GM21381 (cell line): ENCODE results near the gene PRR14.

Source experiments
- ATAC-seq: cut with Tn5 transposase; IDR thresholded peaks from one replicate; pipeline ENCODE4 v1.9.1; 2021; ENCODE audit warnings: mild to moderate bottlenecking, moderate library complexity; ENCODE audit not compliant: unreplicated experiment

Gene PRR14

DNA sequence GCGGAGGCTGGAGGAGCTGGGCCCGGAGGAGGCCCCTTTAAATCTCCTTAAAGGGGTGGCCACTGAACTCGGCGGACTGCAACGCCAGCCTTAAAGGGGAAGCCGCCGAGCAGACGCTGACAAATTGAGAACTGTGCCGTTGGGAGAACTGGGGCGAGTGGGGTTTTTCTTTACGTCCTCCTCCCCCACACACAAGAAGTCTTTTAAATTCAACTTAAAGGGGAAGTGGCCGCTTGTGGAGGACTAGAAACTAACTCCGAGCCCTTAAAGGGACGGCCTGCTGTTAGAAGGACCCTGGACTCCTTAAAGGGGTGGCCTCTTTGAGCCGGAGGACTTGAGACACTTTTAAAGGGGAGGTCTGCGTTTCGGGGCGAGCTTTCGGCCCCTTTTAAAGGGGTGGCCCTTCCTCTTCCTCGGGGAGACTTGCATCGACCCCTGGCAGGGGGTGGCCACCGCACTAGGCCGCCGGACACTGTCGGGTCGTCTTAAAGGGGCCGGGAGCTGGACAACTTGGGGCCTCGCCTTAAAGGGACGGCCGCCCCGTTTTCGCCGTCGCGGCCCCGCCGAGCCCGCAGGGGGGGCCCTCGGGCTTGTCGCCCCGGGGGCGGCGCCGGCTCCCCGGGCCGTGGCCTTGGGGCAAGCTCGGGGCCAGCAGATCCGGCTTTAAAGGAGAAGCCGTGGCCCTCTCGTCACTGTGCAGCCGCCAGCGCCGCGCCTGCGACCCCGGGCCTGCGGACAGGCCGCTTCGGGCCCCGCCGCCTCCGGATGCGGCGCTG is 8.2 kb downstream of the PRR14 start:
- peak; percentile 19 for ATAC-seq

GRCh38 chr16:30659507-30660423 is 9.0 kb downstream of the PRR14 start:
- no peak for ATAC-seq

DNA sequence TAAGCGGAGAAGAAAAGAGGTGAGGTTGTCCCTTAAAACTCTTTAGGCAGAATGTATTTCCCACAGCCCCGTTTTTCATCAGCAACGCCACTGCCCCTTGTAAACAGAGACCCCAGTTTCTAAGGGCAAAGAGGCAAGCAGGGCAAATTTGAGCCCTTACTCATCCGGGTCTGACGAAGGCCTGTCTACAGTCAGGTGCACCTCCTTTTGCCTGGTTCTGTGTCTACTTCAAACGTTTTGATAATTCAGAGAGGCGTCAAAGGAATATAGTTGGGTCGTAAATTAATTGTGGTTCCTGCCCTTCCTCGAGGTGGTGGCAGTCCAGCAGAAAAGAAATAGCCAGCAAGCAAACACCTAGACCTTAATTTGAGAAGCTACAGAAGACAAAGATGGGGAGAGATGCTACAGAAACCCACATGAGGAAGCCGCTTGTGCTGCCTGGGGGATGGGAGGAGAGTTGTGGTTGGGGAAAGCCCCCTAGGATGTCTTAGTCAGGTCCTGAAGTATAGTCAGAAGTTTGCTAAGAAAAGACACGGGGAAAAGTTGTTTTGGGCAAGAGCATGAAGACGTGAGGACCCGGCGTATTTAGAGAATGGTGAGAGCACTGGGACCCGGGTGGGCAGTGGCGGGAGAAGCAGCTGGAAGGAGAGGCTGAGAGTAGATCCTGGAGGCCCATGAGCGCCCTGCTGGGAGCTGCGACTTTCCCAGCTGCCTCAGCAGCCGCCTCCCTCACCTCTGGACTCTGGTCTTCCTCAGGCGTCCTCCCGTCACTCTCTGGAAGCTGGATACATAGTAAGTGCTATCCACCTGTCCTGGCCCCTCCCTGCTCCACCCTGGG is 9.9 kb downstream of the PRR14 start:
- ATAC-seq, result no peak

- no peak for ATAC-seq
Observed at GRCh38 chr16:30662449-30662848, 11.7 kb downstream of the PRR14 start.

- no peak for ATAC-seq
Observed at GRCh38 chr16:30663038-30663437, 12.3 kb downstream of the PRR14 start.

DNA sequence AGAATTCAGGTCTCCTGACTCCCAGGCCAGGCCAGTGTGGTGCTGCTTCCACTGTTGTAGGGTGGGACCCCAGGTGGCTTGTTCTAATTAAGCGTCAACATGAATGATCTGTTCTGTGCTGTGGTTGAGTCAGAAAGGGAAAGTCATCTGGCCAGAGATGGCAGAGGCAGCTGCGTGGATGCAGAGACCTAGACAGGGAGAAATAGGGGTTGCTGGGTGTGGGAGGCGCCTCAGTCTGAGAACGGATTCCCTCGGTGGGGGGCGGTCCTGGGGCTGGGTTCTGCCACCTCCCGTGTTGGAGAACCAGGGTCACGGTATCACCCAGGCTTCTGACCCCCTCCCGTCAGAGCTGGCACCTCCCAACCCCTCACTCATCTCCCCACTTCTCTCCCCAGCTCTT is 13.1 kb downstream of the PRR14 start:
- ATAC-seq, result no peak

GRCh38 chr16:30664616-30665109 is 13.9 kb downstream of the PRR14 start:
- ATAC-seq, result no peak

DNA sequence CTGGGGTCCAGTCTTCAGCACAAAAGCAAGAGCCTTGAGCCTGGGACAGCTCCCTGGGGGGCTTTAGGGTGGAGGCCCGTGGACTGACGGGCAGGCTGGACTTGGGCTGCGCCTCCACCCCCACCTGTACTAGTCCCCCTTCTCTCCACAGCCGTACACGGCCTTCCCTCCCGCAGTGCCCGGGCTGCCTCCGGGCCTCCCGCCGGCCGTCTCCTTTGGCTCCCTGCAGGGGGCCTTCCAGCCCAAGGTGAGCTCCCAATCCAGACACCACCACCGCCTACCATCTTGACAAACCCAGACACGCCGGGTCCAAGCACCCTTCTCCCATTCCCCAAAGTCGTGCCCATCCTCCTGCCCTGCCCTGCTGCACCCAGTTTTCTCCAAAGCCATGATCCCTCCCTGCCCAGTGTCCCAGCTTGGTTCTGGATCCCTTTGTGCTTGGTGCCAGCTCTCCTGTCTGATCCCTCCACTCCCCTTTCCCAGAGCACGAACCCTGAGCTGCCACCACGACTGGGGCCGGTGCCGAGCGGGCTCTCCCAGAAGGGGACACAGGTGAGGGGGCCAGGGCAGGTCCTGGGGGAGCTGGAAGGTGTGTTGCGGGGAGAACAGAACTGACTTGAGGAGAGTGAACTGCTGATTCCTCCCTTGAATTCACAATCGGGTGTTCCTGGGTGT is 14.5 kb downstream of the PRR14 start:
- no peak for ATAC-seq

- no peak for ATAC-seq
Observed at GRCh38 chr16:30665830-30666190, 15.1 kb downstream of the PRR14 start.

DNA sequence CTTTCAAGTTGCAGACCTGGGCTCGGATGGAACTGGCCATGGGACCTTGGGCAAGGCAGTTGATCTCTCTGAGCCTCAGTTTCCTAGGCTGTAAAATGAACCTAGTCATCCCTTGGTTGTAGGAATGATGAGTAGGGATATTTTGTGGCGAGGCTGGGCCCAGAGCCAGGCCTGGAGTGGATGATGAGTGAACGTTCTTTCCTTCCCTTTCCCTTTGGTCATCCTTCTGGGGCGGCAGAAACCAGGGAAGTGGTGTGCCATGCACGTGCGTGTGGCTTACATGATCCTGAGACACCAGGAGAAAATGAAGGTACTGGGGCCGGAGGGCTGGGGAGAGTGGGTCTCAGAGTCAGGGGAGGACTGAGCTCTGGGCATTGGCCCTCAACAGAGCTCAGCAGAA is 15.9 kb downstream of the PRR14 start:
- ATAC-seq, result no peak

DNA sequence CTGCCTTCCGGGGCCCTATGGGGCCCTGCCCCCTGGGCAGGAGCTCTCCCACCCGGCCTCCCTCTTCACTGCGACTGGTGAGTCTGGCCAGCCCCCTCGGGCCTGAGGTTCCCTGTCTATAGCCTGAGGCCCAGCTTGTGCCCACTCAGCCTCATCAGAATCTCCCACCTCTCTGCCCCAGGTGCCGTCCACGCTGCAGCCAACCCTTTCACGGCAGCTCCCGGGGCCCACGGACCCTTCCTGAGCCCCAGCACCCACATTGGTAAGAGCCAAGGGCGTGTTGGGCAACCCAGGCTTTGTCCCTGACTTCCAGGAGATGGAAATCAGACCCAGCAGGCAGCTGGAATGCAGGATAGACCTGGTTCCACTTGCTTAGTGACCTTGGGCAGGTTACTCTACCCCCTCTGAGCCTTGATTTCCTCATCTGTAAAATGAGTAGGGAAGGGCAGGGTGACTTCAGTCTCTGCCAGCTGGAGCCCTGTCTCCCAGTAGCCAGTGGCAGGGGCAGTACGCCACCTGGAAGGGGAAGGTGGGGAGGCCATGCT is 16.7 kb downstream of the PRR14 start:
- ATAC-seq, result no peak

- ATAC-seq, result no peak
Observed at GRCh38 chr16:30668393-30668792, 17.6 kb downstream of the PRR14 start.

GRCh38 chr16:30669026-30669902 is 18.5 kb downstream of the PRR14 start:
- no peak for ATAC-seq

- ATAC-seq, result no peak
Observed at GRCh38 chr16:30669903-30670824, 19.4 kb downstream of the PRR14 start.

DNA sequence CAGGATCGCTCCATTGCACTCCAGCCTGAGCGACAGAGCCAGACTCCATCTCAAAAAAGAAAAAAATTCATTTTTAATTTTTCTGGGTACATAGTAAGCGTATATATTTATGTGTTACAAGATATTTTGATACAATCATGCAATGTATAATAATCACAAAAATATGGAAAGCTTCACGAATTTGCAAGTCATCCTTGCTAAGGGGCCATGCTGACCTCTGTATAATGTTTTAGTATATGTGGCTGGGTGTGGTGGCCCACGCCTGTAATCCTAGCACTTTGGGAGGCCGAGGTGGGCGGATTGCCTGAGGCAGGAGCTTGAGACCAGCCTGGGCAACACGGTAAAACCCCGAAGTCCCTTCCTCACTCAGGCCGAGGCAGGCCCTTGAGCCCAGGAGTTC is 24.4 kb downstream of the PRR14 start:
- no peak for ATAC-seq

DNA sequence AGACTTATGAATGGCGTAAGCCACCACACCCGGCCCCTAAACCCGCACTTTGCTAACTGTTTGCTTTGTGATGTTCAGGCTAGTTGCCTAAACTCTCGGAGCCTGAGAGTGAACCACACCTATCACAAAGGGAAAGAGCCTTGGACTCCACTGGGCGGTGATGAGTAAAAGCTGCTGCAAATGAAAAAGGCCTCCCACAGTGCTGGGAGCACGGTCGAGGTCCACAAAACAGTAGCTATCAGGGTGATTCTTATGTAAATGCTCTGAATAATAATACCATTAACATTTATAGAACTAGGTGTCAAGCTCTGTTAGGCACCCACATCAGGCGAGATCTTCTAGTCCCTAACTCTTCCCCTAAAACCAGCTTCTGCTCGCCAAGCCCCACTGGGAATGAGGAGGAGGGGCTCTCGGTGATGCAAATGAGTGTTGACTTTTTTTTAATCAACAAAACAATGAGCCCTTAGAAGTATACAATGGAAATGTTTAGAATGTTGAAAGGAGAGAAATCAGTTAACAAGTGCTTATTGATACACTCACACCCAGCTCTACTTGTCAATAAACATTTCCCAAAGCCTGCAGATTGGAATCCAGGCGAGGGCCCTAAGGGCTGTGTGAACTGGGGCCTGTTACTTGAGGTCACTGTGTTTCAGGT is 27.3 kb downstream of the PRR14 start:
- no peak for ATAC-seq

DNA sequence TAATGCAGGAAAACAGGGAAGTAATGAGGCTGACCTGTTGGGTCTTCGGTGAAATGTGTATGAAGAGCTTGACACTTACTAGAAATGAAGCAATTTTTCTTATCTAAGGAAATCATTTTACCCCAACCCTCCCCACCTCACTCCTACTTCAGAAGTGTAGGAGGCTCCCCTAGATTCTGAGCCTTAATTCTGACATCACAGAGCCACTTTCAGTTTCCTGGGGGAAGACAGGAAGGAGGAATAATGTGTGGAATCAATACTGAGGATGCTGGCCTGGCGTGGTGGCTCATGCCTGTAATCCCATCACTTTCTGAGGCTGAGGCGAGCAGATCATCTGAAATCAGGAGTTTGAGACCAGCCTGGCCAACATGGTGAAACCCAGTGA is 27.8 kb downstream of the PRR14 start:
- no peak for ATAC-seq

GRCh38 chr16:30680326-30680725 is 29.6 kb downstream of the PRR14 start:
- no peak for ATAC-seq
